ENCODE results near the gene SLC52A1.

The SLC52A1 gene

GRCh38 chr17:5019475-5019956, 15.7 kb downstream of the SLC52A1 start:
- Mint-ChIP-seq H3K9me3 (no peaks in the 10 kb centered on the region), H3K27ac (peak overlapping the region; percentile 36), H3K4me3 (no peak overlapping the region), H3K4me1 (peaks cover 16% of the 10 kb centered on the region), H3K27me3 (no peaks in the 10 kb centered on the region), H3K36me3 (ENCODE audit: low read depth) (peaks cover 17% of the 10 kb centered on the region)
- DNase-seq (peak; percentile 42), ATAC-seq (peak; percentile 89)

DNA sequence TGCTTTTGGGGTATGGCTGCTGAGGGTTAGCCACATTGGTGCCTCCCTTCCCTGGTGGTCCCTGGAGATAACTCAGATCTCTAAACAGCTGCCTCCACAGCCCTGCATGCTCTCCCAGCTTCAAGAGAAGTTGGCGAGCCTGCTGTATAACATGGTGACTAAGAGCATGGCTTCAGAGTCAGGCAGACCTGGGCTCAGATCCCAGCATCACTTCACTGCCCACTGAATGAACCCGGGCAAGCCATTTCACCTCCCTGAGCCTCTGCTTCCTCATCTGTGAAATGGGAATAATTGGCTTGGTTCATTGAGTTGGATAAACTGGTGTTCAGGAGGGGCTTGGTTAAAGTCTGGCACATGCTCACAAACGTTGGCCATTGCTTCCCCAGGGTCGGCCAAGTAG, 20.9 kb downstream of the SLC52A1 start:
- H3K27ac Mint-ChIP-seq = no peak overlapping the region
- no peak for ATAC-seq

GRCh38 chr17:5011928-5012327, 23.3 kb downstream of the SLC52A1 start:
- peaks cover 35% of the 10 kb centered on the region for H3K36me3 Mint-ChIP-seq (ENCODE audit: low read depth)
- H3K4me3 Mint-ChIP-seq = no peak overlapping the region
- H3K27ac Mint-ChIP-seq = peak overlapping the region; percentile 77
- H3K27me3 Mint-ChIP-seq = no peaks in the 10 kb centered on the region
- ATAC-seq = peak; percentile 84
- H3K9me3 Mint-ChIP-seq = no peaks in the 10 kb centered on the region
- no peak for DNase-seq
- peaks cover 18% of the 10 kb centered on the region for H3K4me1 Mint-ChIP-seq

More for the DNA sequence above, 20.9 kb downstream of the SLC52A1 start:
- H3K9me3 Mint-ChIP-seq = no peaks in the 10 kb centered on the region
- H3K4me3 Mint-ChIP-seq = no peak overlapping the region
- H3K27me3 Mint-ChIP-seq = no peaks in the 10 kb centered on the region
- peaks cover 26% of the 10 kb centered on the region for H3K4me1 Mint-ChIP-seq
- peaks cover 26% of the 10 kb centered on the region for H3K36me3 Mint-ChIP-seq (ENCODE audit: low read depth)
- DNase-seq = no peak

DNA sequence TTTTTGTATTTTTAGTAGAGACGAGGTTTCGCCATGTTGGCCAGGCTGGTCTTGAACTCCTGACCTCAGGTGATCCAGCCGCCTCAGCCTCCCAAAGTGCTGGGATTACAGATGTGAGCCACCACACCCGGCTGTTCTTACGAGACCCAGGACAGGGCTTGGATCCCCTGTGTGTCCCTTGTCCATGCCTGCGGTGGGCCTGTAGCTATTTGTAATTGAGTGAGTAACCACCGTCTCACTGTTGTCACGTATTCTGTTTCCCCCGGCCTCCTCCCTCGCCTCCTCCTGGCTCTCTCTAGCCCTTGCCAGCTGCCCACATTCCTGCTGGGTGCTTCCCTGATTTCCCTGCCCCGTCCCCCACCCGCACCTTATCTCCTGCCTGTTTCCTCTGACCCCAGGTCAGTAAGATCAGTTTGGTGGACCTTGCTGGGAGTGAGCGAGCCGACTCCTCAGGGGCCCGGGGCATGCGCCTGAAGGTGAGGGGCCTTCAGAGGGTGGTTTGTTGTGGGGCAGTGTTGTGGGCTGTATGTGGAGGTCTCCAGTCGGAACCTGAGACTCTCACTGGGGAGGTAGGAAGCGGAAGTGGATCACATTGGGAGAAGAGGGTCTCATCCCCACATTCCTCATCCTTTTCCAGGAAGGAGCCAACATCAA, 31.9 kb downstream of the SLC52A1 start:
- ATAC-seq (no peak), DNase-seq (no peak)
- no peak overlapping the region for H3K27ac Mint-ChIP-seq
- peaks cover 33% of the 10 kb centered on the region for H3K36me3 Mint-ChIP-seq (ENCODE audit: low read depth)
- peaks cover 9% of the 10 kb centered on the region for H3K4me1 Mint-ChIP-seq
- H3K4me3 Mint-ChIP-seq = no peak overlapping the region
- no peaks in the 10 kb centered on the region for H3K27me3 Mint-ChIP-seq
- no peaks in the 10 kb centered on the region for H3K9me3 Mint-ChIP-seq

GRCh38 chr17:5002121-5002788, 33.0 kb downstream of the SLC52A1 start:
- Mint-ChIP-seq H3K9me3 (no peaks in the 10 kb centered on the region), H3K4me3 (no peak overlapping the region), H3K27me3 (no peaks in the 10 kb centered on the region), H3K4me1 (peaks cover 9% of the 10 kb centered on the region), H3K27ac (no peak overlapping the region), H3K36me3 (ENCODE audit: low read depth) (peaks cover 27% of the 10 kb centered on the region)
- no peak for DNase-seq
- ATAC-seq = no peak

GRCh38 chr17:5000237-5000639, 35.0 kb downstream of the SLC52A1 start:
- DNase-seq (no peak), ATAC-seq (no peak)
- H3K4me3 Mint-ChIP-seq = no peak overlapping the region
- H3K36me3 Mint-ChIP-seq (ENCODE audit: low read depth) = peaks cover 21% of the 10 kb centered on the region
- no peak overlapping the region for H3K27ac Mint-ChIP-seq
- peaks cover 15% of the 10 kb centered on the region for H3K4me1 Mint-ChIP-seq
- no peaks in the 10 kb centered on the region for H3K9me3 Mint-ChIP-seq
- no peaks in the 10 kb centered on the region for H3K27me3 Mint-ChIP-seq

DNA sequence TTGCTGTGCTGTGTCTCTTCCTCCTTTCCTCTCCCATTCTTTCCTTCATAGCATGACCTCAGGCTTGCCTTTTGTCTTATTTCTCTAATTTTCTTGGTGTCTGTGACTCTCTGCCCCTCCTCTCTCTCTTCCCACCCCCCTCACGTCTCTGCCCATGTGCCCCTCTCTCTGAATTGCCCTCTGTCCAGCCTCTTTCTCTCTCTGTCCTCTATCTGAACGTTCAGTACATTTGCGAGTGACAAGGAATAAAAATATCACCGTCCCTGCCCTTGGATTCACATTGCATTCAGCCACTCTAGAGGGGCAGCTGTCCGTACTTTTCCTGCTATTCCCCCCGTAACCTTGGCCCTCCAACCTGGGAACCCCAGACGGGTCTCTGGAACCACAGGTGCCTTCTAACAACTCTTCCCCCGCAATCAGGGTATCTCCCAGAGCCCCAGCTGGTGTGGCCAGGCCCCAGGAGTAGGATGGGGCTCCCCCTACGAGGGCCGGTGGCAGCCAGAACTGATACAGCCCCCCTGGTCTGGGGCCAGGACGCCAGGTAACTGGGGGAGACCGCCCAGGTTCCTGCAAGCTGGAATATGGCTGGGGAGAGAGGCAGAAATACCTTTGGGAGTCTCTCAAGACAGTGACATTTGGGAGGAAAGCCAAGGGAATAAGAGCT, 35.7 kb downstream of the SLC52A1 start:
- Mint-ChIP-seq H3K4me1 (peaks cover 18% of the 10 kb centered on the region), H3K4me3 (peak overlapping the region; percentile 79), H3K27me3 (no peaks in the 10 kb centered on the region), H3K9me3 (no peaks in the 10 kb centered on the region), H3K27ac (peak overlapping the region; percentile 64), H3K36me3 (ENCODE audit: low read depth) (peaks cover 14% of the 10 kb centered on the region)
- ATAC-seq (no peak), DNase-seq (no peak)

DNA sequence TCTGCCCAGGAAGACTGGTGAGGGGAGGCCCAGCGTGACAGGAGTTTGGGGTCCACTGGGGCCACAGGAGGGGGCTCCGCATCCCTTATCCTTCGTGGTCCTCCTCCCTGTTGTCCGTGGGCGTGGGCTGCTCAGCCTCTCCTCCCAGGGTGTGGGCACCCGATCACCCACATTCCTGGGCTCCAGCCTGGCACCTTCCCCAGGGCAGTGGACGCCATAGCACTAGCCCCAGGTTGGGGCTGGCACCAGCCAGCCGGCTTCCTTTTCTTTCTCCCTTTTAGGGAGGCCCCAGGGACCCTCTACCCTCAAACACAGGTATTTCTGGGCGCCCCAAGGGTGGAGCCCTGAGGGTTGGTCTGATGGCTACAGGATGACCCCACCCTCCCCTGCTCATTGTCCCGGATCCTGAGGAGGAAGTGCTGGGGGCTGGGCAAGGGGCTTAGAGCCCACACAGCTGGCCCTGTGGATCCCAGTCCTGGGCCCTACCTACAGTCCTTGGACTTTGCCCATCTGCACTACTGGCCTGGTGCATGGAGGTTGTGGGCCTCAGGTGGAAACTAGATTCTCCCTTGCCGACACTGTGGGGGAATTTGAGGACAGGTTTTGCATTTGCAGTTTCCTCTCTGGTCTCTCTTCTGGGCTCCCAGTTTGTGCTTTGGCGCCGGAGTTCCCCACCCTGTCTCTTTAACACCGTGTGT, 36.3 kb downstream of the SLC52A1 start:
- Mint-ChIP-seq H3K27ac (peak overlapping the region; percentile 64), H3K36me3 (ENCODE audit: low read depth) (peaks cover 7% of the 10 kb centered on the region), H3K4me3 (peak overlapping the region; percentile 79), H3K27me3 (no peaks in the 10 kb centered on the region), H3K4me1 (peaks cover 18% of the 10 kb centered on the region), H3K9me3 (no peaks in the 10 kb centered on the region)
- no peak for DNase-seq
- no peak for ATAC-seq

DNA sequence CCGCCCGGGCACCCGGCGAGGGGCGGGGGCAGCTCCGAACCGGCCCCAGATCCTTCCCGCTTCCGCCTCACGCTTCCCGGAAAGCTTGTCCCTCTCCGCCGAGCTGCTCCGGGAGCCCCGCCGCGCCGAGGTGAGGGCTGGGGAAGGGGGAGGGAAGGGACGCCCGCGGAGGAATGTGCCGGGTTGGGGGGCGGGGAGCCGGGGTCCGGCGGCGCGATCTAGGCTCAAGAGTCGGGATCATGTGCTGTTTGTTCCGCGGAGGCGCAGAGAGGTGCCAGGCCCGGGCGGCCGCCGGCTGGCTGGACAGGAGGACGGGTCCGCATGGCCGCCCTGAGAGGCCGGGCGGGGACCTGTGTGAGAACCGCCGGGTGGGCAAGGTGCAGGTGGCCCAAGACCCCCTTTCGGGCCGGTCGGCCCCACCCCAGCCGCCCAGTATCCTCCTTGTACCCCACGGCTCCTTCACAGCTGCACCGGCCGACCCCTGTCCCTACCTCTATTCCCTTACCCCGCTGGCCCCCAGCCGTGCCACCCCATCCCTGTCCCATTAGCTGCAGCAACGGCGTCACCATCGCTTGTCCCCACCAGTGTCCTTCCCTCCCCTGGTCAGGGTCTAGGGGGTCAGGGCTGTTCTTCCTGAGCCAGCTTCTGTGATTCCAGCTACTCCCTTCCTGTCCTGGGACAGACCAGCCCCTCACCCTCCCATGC, 37.0 kb downstream of the SLC52A1 start:
- Mint-ChIP-seq H3K27ac (no peak overlapping the region), H3K36me3 (ENCODE audit: low read depth) (peaks cover 7% of the 10 kb centered on the region), H3K4me3 (peak overlapping the region; percentile 79), H3K4me1 (peaks cover 18% of the 10 kb centered on the region), H3K27me3 (no peaks in the 10 kb centered on the region), H3K9me3 (no peaks in the 10 kb centered on the region)
- DNase-seq (no peak), ATAC-seq (peak; percentile 2)

GRCh38 chr17:4997302-4998026, 37.8 kb downstream of the SLC52A1 start, which contains the start of the genes INCA1 and KIF1C:
TSS of gene INCA1 (minus strand) at chr17:4997522. CDS start at chr17:4994437, 3,085 bp downstream.
TSS of gene KIF1C (plus strand) at chr17:4997950. CDS start at chr17:5000247, 2,297 bp downstream.
- Mint-ChIP-seq H3K36me3 (ENCODE audit: low read depth) (peaks cover 7% of the 10 kb centered on the region), H3K9me3 (no peaks in the 10 kb centered on the region), H3K4me3 (peak within 1 kb of the TSS; percentile 79), H3K27ac (peak within 1 kb of the TSS; percentile 48), H3K4me1 (peaks cover 18% of the 10 kb centered on the region), H3K27me3 (no peaks in the 10 kb centered on the region)
- ATAC-seq (peak; percentile 88), DNase-seq (peak; percentile 91)

GRCh38 chr17:4994081-4994595, 41.1 kb downstream of the SLC52A1 start:
- H3K9me3 Mint-ChIP-seq = no peaks in the 10 kb centered on the region
- DNase-seq (no peak), ATAC-seq (no peak)
- H3K27me3 Mint-ChIP-seq = no peaks in the 10 kb centered on the region
- H3K27ac Mint-ChIP-seq = no peak overlapping the region
- H3K4me3 Mint-ChIP-seq = no peak overlapping the region
- H3K4me1 Mint-ChIP-seq = peaks cover 22% of the 10 kb centered on the region
- H3K36me3 Mint-ChIP-seq (ENCODE audit: low read depth) = peaks cover 8% of the 10 kb centered on the region

DNA sequence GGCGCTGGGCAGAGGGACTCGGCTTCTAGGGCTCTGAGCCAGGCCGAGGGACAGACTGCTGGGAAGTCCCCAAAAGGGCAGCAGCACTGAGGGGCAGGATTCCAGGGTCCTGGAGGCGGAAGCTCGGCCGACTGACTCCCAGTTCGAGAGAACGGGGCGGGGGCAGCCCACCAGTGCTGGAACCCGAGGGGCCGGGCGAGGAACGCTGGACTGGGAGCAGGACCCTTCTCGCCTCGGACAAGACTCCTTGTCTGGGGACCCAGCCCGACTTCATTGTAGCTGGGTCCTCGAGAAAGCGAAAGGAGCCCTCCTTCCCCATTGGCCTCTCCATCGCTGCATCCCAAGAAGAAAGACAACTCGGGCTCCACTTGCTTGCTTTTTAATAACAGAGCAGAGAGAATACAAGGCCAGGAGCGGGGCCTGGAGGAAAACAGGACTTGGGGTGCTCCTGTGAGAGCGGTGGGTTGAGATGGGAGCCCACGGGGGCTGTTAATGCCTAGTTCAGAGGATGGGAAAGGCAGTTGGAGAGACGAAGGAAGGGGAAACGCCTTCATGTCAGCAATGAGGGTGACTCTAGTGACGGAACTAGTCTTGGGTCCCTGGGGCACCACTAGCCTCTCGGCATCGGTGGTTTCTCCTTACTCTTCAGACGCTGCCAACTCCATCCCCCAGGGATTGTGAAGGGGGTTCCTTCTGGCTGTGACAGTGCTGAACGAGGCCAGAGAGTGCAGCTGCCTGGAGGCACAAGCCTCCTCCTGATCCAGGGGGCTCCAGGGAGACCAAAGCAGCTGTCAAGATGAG, 47.3 kb downstream of the SLC52A1 start:
- no peak for ATAC-seq
- H3K4me3 Mint-ChIP-seq = peak overlapping the region; percentile 90
- H3K9me3 Mint-ChIP-seq = no peaks in the 10 kb centered on the region
- H3K27ac Mint-ChIP-seq = peak overlapping the region; percentile 88
- H3K4me1 Mint-ChIP-seq = peaks cover 32% of the 10 kb centered on the region
- no peak for DNase-seq
- peaks cover 16% of the 10 kb centered on the region for H3K36me3 Mint-ChIP-seq (ENCODE audit: low read depth)
- no peaks in the 10 kb centered on the region for H3K27me3 Mint-ChIP-seq

Data from activated naive CD8-positive, alpha-beta T cell treated with anti-CD3 and anti-CD28 coated beads, Interleukin-2, amount 50 U/mL, for 24 hours (primary cell).